Mucosa of descending colon (tissue), 3 donors: ENCODE results near the gene UMPS. TPM values are rescaled to one million over a fixed set of nuclear protein-coding genes. Genes with fewer than 3 reads are reported as not detected.

Experiments used
- ATAC-seq: fragments of 200-7000 bp; cut with Tn5 transposase; one replicate; pipeline ENCODE4 v1.9.1; 2020; ENCODE audit warnings: mild to moderate bottlenecking, moderate library complexity
- DNase-seq, 3 donors: peaks; one replicate each; pipeline ENCODE4 v3.0.0-alpha.2; 2020
- H3K36me3 ChIP-seq: fragments of 200-600 bp; one replicate; pipeline ENCODE4 v1.8.0; 2021; ENCODE audit warnings: low read depth, mild to moderate bottlenecking
- H3K4me1 ChIP-seq: fragments of 200-600 bp; one replicate; pipeline ENCODE4 v1.8.0; 2021; ENCODE audit warnings: low read depth, mild to moderate bottlenecking
- H3K4me3 ChIP-seq: fragments of 200-600 bp; one replicate; pipeline ENCODE4 v1.8.0; 2021; ENCODE audit warnings: mild to moderate bottlenecking
- H3K9me3 ChIP-seq: fragments of 200-600 bp; one replicate; pipeline ENCODE4 v1.8.0; 2021; ENCODE audit warnings: mild to moderate bottlenecking
- intact Hi-C, 2 donors: fragments of 100-400 bp; cut with DNase I in 1 of 2; cut with micrococcal nuclease in 1 of 2; formaldehyde crosslinking; loops; one replicate each; pipeline versions ENCODE4 v1.11.0 to v1.11.1; 2022; cut with DNase I, micrococcal nuclease
- total RNA-seq, 3 donors: library from RNA; stranded (reverse); fragmentation: NEBNext Ultra II Directional in 2 of 3; extraction: Animal tissue kit (Norgen Biotek cat#: 25700) in 2 of 3; gene quantifications; one replicate each; pipeline versions ENCODE4 v1.2.1 to v1.2.4, GENCODE V29; 2021 to 2023
- TF ChIP-seq, protein P1 (sequence below): fragments of 200-600 bp; IDR thresholded peaks from one replicate; pipeline ENCODE4 v1.8.0; 2022; ENCODE audit warnings: antibody characterized with exemption, mild to moderate bottlenecking
- donor health status: DM: no; HTN: no; CAD: no; lungs with moderate emphysema.
- donor health status: DM: no; HTN: no; CAD: no.
- donor health status: DM: no; HTN: yes; CAD: no.

UMPS gene
- total RNA-seq, 3 donors from 2014 or later = 22.6 to 25.7 (median 23.6) TPM

DNA sequence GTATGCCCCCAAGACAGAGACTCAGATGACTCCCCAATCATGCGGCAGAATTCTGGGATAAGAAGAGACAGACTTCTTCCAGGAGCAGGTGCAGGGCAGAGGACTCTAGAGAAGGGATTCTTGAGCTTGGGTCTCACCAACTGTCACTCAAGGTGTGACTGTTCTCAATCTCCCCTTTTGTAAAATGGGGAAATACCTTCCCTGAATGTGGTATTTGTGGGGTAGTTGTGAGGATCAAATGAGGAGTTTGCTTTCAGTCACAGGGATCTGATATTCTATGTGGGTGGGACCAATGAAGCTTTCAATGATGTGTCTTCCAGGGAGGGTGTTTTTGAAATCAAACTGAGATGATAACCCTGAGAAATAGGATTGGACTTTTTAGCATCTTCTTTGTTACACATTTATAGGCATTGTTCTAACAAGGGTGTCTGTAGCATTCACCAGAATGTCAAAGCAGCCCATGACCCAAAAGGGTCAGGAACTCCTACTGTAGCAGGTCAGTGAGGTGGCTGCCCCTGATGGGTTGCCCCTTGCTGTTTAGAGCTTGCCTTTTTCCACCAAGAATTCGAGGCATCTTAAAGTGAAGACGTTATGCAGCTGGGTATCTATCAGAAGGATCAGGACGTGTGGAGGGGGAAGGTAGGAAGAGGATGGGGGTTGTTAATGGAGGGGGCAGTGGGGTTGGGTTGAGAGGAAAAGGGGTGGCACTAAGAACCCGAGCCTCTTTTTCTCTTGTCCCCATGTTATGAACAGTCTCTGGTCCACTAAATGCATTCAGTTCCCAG lies 28.8 kb downstream of the UMPS start:
- no peaks in the 10 kb centered on the region for H3K9me3 ChIP-seq
- TF ChIP-seq, protein P1, sequence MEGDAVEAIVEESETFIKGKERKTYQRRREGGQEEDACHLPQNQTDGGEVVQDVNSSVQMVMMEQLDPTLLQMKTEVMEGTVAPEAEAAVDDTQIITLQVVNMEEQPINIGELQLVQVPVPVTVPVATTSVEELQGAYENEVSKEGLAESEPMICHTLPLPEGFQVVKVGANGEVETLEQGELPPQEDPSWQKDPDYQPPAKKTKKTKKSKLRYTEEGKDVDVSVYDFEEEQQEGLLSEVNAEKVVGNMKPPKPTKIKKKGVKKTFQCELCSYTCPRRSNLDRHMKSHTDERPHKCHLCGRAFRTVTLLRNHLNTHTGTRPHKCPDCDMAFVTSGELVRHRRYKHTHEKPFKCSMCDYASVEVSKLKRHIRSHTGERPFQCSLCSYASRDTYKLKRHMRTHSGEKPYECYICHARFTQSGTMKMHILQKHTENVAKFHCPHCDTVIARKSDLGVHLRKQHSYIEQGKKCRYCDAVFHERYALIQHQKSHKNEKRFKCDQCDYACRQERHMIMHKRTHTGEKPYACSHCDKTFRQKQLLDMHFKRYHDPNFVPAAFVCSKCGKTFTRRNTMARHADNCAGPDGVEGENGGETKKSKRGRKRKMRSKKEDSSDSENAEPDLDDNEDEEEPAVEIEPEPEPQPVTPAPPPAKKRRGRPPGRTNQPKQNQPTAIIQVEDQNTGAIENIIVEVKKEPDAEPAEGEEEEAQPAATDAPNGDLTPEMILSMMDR = no peak
- DNase-seq = no peak
- H3K36me3 ChIP-seq = no peaks in the 10 kb centered on the region
- no peak overlapping the region for H3K4me3 ChIP-seq
- intact Hi-C loops = no loop called here
- peaks cover 6% of the 10 kb centered on the region for H3K4me1 ChIP-seq
- ATAC-seq = no peak

DNA sequence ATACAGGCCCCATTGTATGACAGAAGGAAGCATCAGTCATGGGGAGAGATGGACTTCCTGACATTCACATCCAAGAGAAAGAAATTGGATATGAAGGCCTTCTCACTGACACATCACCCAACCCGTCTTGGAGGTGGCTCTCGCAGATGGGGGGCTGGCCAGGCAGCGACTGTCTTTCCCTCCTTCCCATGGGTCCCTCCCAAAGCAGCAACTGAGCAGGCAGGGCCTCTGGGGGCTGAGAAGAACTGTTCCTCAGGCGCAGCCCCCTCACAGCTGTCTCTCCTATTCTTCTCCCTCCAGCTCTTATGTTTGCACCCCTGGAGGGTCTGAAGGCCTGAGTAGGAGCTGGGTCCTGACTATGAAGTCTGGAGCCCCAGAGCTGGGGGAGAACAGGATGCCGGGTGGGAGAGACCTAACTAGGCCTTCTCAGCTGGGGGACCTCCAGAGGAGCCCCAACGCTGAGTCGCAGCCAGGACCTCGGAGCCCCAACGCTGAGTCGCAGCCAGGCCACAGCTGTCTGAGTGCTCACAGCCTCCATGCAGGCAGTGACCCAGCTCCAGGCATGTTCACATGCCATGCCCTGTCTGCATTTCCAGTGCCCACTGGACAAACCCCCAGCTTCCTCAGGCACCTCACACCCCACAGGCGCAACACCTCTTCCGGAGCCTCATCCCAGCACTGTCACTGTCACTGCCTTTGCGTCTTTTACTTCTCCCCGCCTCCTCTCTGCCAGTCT lies 29.6 kb downstream of the UMPS start:
- TF ChIP-seq, protein P1 = no peak
- no peaks in the 10 kb centered on the region for H3K9me3 ChIP-seq
- H3K4me3 ChIP-seq = no peak overlapping the region
- peaks cover 6% of the 10 kb centered on the region for H3K4me1 ChIP-seq
- intact Hi-C loops = loop anchor here (5.0 kb wide), 1 partner anchor 142 kb away; no protein-coding TSS in a partner anchor
- DNase-seq (no peak), ATAC-seq (no peak)
- no peaks in the 10 kb centered on the region for H3K36me3 ChIP-seq

DNA sequence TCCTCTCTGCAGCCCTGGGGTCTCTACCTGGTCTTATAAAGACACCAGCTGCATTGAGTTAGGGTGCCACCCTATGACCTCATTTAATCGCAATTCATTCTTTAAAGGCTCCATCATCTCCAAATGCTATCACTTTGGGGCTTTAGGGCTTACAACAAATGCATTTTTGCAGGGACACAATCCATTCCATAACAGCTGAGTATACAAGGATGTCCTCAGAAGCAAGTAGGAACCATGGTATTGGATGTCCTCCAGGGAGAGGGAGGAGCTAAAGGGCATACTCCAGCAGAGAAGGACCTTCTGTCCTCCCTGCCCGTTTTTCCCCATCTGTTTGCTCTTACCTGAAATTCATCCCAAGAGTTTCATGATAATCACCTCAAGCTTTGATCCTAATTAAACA lies 30.3 kb downstream of the UMPS start:
- DNase-seq (peak in 1 of 3 donors; percentile 43), ATAC-seq (peak; percentile 61)
- Histone ChIP-seq H3K36me3 (no peaks in the 10 kb centered on the region), H3K4me3 (no peak overlapping the region), H3K4me1 (peaks cover 6% of the 10 kb centered on the region), H3K9me3 (no peaks in the 10 kb centered on the region)
- TF ChIP-seq, protein P1 = no peak
- intact Hi-C loops = loop anchor here (5.0 kb wide), 1 partner anchor 142 kb away; no protein-coding TSS in a partner anchor

DNA sequence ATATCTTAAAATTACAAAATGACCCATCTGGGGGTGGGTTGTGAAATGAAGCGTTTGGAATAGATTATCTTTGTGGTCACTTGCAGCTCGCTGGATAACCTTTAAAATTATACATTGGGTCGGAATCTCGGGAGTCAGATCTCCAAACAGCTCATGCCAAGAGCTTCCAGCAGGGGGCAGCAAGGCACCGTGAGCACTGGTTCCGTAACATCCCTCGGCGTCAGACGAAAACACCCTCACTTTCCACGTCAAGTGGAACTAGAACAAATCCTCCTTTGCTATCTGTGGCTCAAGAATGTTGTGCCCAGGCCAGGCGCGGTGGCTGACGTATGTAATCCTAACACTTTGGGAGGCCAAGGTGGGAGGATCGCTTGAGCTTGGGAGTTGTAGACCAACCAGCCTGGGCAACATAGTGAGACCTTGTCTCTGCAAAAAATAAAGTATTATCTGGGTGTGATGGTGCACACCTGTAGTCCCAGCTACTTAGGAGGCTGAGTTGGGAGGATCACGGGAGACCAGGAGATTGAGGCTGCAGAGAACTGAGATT lies 31.1 kb downstream of the UMPS start:
- Histone ChIP-seq H3K9me3 (no peaks in the 10 kb centered on the region), H3K4me3 (no peak overlapping the region), H3K4me1 (peaks cover 6% of the 10 kb centered on the region), H3K36me3 (no peaks in the 10 kb centered on the region)
- TF ChIP-seq, protein P1 = peak; percentile 85
- intact Hi-C loops = loop anchor here (5.0 kb wide), 1 partner anchor 141 kb away; no protein-coding TSS in a partner anchor
- DNase-seq (peak; percentile 72 to 95 (median 86)), ATAC-seq (peak; percentile 93)

DNA sequence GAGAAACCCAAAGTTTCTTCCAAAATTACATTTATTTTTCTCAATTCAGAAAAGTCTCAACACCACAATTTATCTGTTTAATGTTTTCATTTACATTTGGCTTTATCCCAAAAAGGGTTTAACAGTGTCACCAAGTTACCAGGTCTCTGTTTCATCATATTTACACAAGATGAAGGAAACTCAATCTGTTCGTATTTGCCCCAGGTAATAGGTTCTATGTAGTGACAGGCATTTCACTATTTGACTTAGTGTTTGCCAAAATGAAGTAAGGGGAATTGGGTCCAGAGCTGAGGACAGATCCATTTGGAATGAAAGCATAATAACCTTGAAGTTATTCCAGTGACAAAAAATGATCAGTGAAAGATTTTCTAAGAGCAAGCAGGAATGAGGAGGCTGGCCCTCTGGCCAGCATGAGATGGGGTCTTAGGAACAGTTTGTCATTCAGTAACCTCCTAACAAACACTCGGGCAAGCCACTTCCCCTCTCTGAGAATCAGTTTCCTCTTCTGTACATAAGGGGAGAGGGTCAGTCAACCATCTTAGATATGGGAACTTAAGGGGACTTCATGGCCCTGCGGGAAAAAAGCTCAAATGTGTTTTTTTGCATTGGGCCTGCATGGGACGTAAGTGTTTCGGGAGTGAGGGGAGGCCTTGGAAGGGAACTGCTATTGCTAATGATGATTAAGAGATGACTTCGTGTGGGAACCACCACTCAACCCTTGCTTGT lies 31.8 kb downstream of the UMPS start:
- Histone ChIP-seq H3K4me1 (peaks cover 6% of the 10 kb centered on the region), H3K9me3 (no peaks in the 10 kb centered on the region), H3K36me3 (no peaks in the 10 kb centered on the region), H3K4me3 (no peak overlapping the region)
- intact Hi-C loops = loop anchor here (5.0 kb wide), 1 partner anchor 140 kb away; no protein-coding TSS in a partner anchor
- TF ChIP-seq, protein P1 = no peak
- DNase-seq (no peak), ATAC-seq (no peak)
